Frontal cortex (tissue), 4 donors: ENCODE results near the gene AK9. TPM values are rescaled to one million over a fixed set of nuclear protein-coding genes. Genes with fewer than 3 reads are reported as not detected.
"Not testable (repeated sequence)": the region's sequence is repeated elsewhere in the genome, so short reads cannot be mapped to it uniquely, and the experiment has no call there.

Experiments used
- DNase-seq, 2 donors: peaks; one replicate each; pipeline ENCODE4 v3.0.0; 2012; ENCODE audit warnings: low spot score in 2 of 2
- FAIRE-seq: peaks from 2 replicates; lab custom pipeline; 2012; peaks lifted over from hg19 to GRCh38; lab: Jason Lieb, UNC
- total RNA-seq: library from RNA; depleted of rRNA; stranded (reverse); fragments of >200 nt; gene quantifications from one replicate; pipeline ENCODE4 v1.2.3, GENCODE V29; 2014
- donor health status: control.
- donor health status: control.
- donor health status: control.

The AK9 gene
- total RNA-seq, result 80.3 TPM

DNA sequence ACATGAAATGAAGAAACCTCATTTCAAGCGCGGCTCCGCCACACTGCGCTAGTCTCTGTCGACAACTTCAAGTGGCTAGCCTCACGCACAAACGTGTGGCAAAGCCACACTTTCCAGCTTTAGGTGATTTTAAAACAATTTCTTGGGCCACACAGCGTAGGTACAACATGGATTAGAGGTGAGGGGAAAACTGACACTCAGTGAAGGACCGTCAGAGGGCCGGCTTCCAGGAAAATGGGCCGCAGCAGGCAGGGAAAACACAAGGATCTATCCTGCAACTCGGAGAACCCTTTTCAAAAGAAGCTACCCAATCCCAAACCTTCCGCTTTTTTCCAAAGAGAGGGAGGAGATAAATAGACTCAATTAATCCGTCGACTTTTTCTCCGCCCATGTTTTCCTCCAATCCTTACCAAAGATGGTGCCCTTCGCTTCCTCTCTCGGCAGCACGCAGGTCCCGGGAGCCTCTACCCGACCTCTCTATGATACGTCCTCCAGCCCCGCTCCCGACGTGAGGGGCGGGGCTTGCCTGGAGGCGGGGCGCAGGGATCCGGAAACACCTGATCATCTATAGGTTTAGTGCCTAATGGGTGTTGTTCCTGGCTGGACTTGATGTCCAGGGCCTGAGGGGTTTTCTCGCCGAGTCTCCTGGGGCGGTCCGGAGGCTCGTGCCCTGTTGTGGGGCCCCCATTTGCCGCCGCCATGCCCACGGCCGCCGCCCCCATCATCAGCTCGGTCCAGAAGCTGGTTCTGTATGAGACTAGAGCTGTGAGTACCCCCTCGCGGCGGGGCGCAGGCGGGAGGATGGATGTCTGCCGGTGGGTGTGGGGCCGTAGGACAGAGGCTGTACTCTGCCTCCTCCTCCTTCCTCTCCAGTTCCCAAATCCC, at the start of gene AK9, which contains the start of gene FIG4:
TSS of gene AK9 (minus strand) at position 466 of the 885 bp plus-strand sequence. CDS start 15,457 bp downstream, outside the sequence.
TSS of gene FIG4 (plus strand) at position 560 of the 885 bp plus-strand sequence. CDS start at position 700, 140 bp downstream.
- FAIRE-seq, result peak; percentile 73

DNA sequence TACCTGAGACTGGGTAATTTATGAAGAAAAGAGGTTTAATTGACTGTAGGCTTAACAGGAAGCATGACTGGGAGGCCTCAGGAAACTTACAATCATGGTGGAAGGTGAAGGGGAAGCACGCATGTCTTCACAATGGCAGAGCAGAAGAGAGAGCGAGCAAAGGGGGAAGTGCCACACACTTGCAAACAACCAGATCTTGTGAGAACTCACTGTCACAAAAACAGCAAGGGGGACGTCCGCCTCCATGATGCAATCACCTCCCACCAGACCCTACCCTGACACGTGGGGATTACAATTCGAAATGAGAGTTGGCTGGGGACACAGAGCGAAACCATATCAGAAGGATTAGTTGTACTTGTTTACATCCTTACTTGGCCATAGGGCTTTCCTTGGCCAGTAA, 49.8 kb upstream of the AK9 start:
- DNase-seq (no peak), FAIRE-seq (no peak)

More for the DNA sequence above, at the start of gene AK9, which contains the start of gene FIG4:
- peak; percentile 80 to 83 for DNase-seq

DNA sequence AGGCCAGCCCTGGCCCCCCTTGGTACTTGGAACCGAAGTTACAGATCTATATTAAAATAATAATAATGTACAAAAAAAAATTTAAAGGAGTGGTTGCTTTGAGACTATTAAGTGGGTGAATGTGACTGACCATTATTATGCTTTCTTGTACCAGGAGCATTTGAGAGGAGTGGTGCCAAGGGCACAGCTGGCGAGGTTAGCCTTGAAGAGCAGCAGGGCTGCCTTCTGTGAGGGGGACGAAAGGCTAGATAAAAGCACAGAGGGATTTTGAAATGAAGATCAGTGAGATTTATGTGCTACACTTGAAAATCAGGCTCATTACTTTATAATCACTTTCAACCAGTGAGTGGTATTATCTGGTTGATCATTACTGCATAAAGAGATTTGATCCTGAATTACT, 48.7 kb upstream of the AK9 start:
- no peak for FAIRE-seq
- no peak for DNase-seq

DNA sequence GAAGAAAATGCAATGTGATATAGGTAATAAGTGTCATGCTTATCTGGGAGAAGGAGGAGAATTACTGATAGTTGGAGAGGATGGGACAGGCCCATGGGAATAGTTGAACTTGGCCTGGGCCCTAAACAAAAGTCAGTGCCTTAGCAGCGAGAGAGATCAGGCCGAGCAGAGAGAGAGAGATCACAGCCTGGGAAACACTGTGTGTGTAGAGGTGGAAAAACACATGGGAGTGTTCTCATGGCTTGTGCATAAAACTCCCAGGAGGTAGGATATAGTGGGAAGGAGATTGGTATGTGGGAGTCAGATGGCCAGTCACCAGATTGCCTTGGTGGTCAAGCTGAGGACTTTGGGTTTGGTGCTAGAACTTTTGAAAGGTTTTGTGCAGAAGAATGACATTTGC, 47.7 kb upstream of the AK9 start:
- no peak for FAIRE-seq
- no peak for DNase-seq

- DNase-seq (no peak), FAIRE-seq (no peak)
These were observed 47.3 kb upstream of the AK9 start for GRCh38 chr6:109738255-109738654.

DNA sequence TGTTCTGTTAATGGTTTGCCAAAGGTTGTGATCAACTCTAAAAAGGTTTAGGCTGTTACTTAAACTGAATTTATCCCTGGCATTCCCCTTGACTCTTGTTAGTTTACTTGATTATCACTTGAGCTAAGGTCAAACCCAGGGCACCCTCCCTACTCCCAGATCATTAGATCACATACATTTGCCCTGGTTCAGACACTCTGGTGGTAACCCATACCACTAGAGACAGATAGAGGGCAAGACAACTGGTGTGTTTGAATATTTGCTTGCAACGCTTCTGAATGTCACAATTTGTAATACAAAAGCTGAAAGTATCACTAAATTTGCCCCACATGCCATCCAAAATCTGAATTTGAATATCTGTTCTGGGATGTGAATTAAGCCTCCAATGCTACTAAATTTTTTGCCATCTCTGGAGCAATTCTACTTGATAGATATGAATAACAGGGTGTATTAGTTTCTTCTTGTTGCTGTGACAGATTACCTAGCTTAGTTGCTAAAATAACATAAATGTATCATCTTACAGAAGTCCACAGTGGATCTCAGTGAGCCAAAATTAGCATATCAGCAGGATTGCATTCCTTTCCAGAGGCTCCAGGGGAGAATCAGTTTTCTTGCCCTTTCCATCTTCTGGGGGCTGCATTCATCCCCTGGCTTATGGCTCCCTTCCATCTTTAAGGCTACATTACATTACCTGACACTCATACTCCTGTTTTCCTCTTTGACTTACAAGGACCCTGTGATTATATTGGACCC, 45.4 kb upstream of the AK9 start:
- FAIRE-seq (no peak), DNase-seq (no peak)

DNA sequence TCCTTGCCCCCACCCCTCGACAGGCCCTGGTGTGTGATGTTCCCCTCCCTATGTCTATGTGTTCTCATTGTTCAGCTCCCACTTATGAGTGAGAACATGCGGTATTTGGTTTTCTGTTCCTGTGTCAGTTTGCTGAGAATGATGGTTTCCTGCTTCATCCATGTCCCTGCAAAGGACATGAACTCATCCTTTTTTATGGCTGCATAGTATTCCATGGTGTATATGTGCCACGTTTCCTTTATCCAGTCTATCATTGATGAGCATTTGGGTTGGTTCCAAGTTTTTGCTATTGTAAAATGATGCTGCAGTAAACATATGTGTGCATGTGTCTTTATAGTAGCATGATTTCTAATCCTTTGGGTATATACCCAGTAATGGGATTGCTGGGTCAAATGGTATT, 34.2 kb upstream of the AK9 start:
- not testable (repeated sequence) for FAIRE-seq, DNase-seq

DNA sequence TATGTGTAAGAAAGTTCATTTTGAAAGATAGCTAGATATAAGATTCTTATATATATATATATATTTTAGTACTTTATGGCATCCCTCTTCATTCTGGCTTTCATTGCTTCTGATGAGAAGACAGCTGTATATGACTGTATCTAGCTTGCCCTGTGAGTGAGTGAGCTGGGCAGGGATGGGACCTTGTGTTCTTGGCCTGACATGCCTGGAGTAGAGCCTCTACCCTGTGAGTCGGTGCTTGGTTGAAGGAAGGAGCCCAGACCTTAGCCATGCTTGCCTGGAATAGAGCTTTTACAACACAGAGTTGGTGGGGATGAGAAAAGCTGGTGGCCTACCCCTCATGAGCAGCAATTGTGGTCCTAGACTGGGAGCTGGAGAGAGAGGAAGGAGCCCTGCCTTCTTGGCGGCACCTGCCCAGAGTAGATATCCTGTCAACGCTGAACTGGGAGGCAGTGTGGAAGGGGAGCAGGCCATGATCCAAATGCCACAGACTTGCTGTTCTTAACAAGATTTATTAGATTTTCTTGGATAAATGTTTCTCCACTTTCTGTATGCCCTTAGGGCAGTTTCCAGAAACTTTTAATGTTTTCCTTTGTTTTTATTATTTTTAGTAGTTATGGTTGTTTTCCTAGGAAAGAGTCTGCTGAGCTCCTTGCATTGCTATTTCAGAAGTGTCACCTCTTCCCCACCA, 31.7 kb upstream of the AK9 start:
- FAIRE-seq, result no peak
- DNase-seq, result no peak

DNA sequence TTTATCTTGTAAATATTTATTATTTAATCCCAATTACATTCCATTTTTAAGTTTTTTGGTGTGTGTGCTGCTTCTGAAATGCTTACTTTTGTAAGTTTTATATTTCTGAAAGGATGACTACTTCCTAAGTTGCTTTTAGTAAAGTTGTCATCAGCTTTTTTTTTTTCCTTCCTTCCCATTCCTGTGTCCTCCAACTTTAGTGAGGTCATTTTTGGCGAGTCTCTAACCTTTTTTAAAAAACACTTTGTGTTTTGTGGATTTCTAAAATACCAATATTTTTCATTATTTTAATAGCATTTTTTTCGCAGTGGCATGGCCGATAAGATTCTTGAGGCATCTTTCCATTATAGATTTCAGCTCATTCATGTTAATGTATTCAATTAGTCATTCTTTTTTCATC, 31.0 kb upstream of the AK9 start:
- DNase-seq (no peak), FAIRE-seq (no peak)

DNA sequence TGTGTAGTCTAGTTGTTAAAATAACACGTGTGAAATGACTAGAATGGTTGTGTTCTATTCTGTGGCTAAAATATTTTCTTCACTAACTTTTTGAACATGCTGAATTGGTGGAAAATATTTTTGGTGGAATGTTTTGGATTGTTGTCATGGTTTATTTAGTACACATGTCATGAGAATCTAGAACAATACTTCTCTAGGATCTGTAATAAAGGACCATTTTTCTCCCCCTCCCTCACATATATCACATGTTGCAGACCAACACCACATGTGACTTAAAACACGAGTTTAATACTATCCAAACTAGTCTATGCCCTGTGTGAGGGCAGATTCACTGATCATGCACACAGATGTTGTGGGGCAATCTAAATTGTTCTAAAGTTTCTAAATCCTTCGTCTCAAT, 29.3 kb upstream of the AK9 start:
- no peak for FAIRE-seq
- DNase-seq, result no peak

DNA sequence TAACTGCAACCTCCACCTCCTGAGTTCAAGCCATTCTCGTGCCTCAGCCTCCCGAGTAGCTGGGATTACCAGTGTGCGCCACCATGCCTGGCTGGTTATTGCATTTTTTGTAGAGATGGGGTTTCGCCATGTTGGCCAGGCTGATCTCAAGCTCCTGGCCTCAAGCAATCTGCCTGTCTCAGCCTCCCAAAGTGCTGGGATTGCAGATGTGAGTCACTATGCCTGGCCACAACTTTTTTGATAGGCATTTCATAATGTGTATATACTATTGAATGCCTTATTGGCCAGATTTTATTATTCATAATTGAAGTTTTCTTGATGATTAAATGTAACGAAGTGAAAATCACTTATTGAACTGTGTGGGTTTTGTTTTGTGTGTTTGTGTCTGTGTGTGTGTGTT, 28.0 kb upstream of the AK9 start:
- DNase-seq, result no peak
- no peak for FAIRE-seq

DNA sequence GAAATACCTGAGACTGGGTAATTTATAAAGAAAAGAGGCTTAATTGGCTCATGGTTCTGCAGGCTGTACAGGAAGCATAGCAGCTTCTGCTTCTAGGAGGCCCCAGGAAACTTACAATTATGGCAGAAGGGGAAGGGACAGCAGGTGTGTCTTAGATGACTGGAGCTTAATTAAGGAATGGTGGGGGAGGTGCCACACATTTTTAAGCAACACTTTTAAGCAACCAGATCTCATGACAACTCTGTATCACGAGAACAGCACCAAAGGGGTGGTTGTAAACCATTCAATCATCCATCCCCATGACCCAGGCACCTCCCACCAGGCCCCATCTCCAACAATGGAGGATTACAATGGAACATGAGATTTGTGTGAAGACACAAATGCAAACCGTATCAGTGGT, 27.0 kb upstream of the AK9 start:
- no peak for FAIRE-seq

DNA sequence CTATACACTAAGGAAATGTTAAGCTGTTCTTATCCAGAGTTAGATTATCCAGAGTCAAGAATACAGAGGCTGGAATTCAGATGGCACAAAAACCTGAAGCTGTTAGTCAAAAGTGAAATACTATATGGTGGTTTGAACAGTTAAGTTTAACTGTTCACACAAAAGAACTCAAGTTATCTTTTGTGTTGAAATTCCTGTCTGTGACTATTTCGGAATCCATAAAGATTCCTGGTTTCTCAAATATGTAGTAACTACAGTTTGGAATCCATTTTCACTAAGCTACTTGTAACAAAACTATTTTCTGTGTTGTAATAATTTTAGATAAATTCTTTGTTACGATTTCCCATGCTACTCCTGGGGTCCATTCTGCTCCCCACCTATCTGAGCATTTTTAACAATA, 24.6 kb upstream of the AK9 start:
- no peak for FAIRE-seq
- DNase-seq, result no peak

More for the DNA sequence above, 27.0 kb upstream of the AK9 start:
- DNase-seq, result no peak

DNA sequence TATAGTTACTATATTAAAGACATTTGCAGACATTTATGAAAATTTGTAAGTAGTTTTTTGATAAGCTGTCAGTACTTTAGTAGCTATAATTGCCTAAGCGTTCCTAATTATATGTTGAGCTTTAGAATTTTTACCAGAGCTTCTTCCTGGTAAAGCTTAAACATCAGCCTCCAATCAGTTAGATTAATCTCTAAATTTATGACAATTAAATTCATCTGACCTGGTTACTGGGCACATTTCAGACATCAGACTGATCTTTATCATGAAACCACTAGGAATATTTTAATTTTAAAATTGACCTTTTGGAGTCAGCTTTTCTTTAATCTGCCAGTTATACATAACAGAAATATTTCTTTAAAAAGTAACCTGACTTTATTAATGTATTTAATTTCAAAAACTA, 23.6 kb upstream of the AK9 start:
- FAIRE-seq, result no peak

GRCh38 chr6:109714166-109714565, 23.2 kb upstream of the AK9 start:
- no peak for FAIRE-seq
- no peak for DNase-seq

More for the DNA sequence above, 23.6 kb upstream of the AK9 start:
- no peak for DNase-seq

DNA sequence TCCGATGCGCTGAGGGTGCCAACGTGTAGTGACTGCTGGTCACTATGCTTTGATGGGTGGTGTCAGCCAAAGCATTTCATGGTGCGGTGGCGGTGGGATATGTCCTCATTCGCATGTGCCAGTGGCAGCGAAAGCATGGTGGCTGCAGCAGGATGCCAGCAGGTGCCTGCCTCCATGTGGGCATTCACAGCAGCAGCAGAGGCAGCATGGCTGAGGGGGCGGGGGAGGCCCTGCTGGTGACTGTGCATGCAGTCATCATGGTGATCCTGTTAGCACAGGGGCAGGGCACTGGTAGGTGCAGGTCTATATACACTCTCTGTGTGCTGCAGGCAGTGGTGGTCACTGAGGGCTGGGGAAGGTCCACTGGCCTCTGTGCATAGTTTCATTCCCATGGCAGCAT, 22.1 kb upstream of the AK9 start:
- DNase-seq, result no peak
- FAIRE-seq, result no peak

GRCh38 chr6:109708099-109708498, 17.1 kb upstream of the AK9 start:
- FAIRE-seq, DNase-seq: not testable (repeated sequence)

GRCh38 chr6:109706513-109706912, 15.5 kb upstream of the AK9 start:
- DNase-seq, result no peak
- FAIRE-seq, result no peak

- peak; percentile 94 for FAIRE-seq
- peak; percentile 40 to 49 for DNase-seq
These were observed 14.3 kb upstream of the AK9 start for GRCh38 chr6:109705258-109705657.

GRCh38 chr6:109702791-109703190, 11.8 kb upstream of the AK9 start:
- FAIRE-seq (no peak), DNase-seq (no peak)
